ENCODE results near the gene PTRHD1. TPM values are rescaled to one million over a fixed set of nuclear protein-coding genes. Genes with fewer than 3 reads are reported as not detected.

PTRHD1 gene
- total RNA-seq, 2 experiments from 2014 or later, result 15.3 to 15.7 TPM

GRCh38 chr2:24745825-24746224 is 47.4 kb downstream of the PTRHD1 start:
- H3K4me3 Mint-ChIP-seq, result no peak overlapping the region
- DNase-seq (peak in 1 of 14 experiments; percentile 43), ATAC-seq (ENCODE audit: poor library complexity) (no peak)
- H3K27me3 Mint-ChIP-seq, result no peaks in the 10 kb centered on the region
- ChIA-PET CTCF (no interaction called here), POLR2A (no interaction called here)
- H3K27me3 ChIP-seq (ENCODE audit: control insufficient read depth in 1 of 2, insufficient read depth in 2 of 2, low read length in 2 of 2), result no peaks in the 10 kb centered on the region
- H3K36me3 ChIP-seq (ENCODE audit: insufficient read depth, low read length), result peaks cover 38% of the 10 kb centered on the region
- TF ChIP-seq, protein P1, sequence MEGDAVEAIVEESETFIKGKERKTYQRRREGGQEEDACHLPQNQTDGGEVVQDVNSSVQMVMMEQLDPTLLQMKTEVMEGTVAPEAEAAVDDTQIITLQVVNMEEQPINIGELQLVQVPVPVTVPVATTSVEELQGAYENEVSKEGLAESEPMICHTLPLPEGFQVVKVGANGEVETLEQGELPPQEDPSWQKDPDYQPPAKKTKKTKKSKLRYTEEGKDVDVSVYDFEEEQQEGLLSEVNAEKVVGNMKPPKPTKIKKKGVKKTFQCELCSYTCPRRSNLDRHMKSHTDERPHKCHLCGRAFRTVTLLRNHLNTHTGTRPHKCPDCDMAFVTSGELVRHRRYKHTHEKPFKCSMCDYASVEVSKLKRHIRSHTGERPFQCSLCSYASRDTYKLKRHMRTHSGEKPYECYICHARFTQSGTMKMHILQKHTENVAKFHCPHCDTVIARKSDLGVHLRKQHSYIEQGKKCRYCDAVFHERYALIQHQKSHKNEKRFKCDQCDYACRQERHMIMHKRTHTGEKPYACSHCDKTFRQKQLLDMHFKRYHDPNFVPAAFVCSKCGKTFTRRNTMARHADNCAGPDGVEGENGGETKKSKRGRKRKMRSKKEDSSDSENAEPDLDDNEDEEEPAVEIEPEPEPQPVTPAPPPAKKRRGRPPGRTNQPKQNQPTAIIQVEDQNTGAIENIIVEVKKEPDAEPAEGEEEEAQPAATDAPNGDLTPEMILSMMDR (IDR thresholded peaks at IDR 0.05), result no peak
- no peak overlapping the region for H3K27ac ChIP-seq (ENCODE audit: low read depth in 1 of 2, low read length in 2 of 2)
- intact Hi-C loops (cut with DNase I, micrococcal nuclease), result no loop called here
- H3K4me1 Mint-ChIP-seq (ENCODE audit: low read depth), result peaks cover 26% of the 10 kb centered on the region
- H3K4me3 ChIP-seq (ENCODE audit: low read length), result no peak overlapping the region
- H3K27ac Mint-ChIP-seq, result no peak overlapping the region
- no peaks in the 10 kb centered on the region for H3K9me3 ChIP-seq (ENCODE audit: control insufficient read depth in 1 of 2, insufficient read depth in 1 of 2, low read length in 2 of 2)
- H3K9me3 Mint-ChIP-seq, result no peaks in the 10 kb centered on the region
- H3K36me3 Mint-ChIP-seq (ENCODE audit: low read depth), result peaks cover 72% of the 10 kb centered on the region
- no peaks in the 10 kb centered on the region for H3K4me1 ChIP-seq (ENCODE audit: insufficient read depth, low read length)

GRCh38 chr2:24744356-24744755 is 48.8 kb downstream of the PTRHD1 start:
- Histone ChIP-seq H3K4me3 (ENCODE audit: low read length) (no peak overlapping the region), H3K9me3 (ENCODE audit: control insufficient read depth in 1 of 2, insufficient read depth in 1 of 2, low read length in 2 of 2) (no peaks in the 10 kb centered on the region), H3K27ac (ENCODE audit: low read depth in 1 of 2, low read length in 2 of 2) (no peak overlapping the region), H3K36me3 (ENCODE audit: insufficient read depth, low read length) (peaks cover 37% of the 10 kb centered on the region), H3K27me3 (ENCODE audit: control insufficient read depth in 1 of 2, insufficient read depth in 2 of 2, low read length in 2 of 2) (no peaks in the 10 kb centered on the region), H3K4me1 (ENCODE audit: insufficient read depth, low read length) (no peaks in the 10 kb centered on the region)
- ChIA-PET POLR2A (no interaction called here), CTCF (no interaction called here)
- no peak for DNase-seq
- Mint-ChIP-seq H3K4me1 (ENCODE audit: low read depth) (peaks cover 30% of the 10 kb centered on the region), H3K27ac (no peak overlapping the region), H3K36me3 (ENCODE audit: low read depth) (peaks cover 72% of the 10 kb centered on the region), H3K9me3 (no peaks in the 10 kb centered on the region), H3K4me3 (no peak overlapping the region), H3K27me3 (no peaks in the 10 kb centered on the region)
- intact Hi-C loops (cut with DNase I, micrococcal nuclease), result no loop called here
- ATAC-seq (ENCODE audit: poor library complexity), result no peak
- TF ChIP-seq, protein P1 (IDR thresholded peaks at IDR 0.05), result no peak

DNA sequence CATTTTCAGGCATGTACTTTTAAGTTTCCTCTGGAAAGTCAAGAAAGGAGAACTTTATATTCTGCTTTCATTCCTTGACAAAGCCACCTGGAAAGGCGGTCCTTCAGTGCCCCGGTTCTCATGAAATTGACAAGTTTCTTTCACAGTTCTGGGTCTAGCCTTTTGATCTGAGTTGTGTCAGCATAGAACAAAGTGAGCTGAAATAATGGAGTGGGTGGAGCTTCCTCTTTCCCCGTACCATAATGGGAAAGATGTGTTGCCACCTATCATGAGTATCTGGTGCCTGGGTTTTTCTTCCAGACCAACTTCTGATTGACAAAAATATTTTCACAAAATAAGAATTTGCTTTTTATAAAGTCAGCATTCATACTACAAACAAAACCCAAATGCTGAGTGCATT is 49.3 kb downstream of the PTRHD1 start:
- no peaks in the 10 kb centered on the region for H3K27me3 ChIP-seq (ENCODE audit: control insufficient read depth in 1 of 2, insufficient read depth in 2 of 2, low read length in 2 of 2)
- H3K4me3 ChIP-seq (ENCODE audit: low read length), result no peak overlapping the region
- intact Hi-C loops (cut with DNase I, micrococcal nuclease), result no loop called here
- no peaks in the 10 kb centered on the region for H3K9me3 Mint-ChIP-seq
- ChIA-PET POLR2A (no interaction called here), CTCF (no interaction called here)
- peaks cover 37% of the 10 kb centered on the region for H3K36me3 ChIP-seq (ENCODE audit: insufficient read depth, low read length)
- H3K4me1 Mint-ChIP-seq (ENCODE audit: low read depth), result peaks cover 30% of the 10 kb centered on the region
- no peaks in the 10 kb centered on the region for H3K9me3 ChIP-seq (ENCODE audit: control insufficient read depth in 1 of 2, insufficient read depth in 1 of 2, low read length in 2 of 2)
- H3K27me3 Mint-ChIP-seq, result no peaks in the 10 kb centered on the region
- DNase-seq (peak in 2 of 14 experiments; percentile 6 to 39), ATAC-seq (ENCODE audit: poor library complexity) (no peak)
- H3K27ac ChIP-seq (ENCODE audit: low read depth in 1 of 2, low read length in 2 of 2), result no peak overlapping the region
- no peak overlapping the region for H3K27ac Mint-ChIP-seq
- no peak overlapping the region for H3K4me3 Mint-ChIP-seq
- H3K36me3 Mint-ChIP-seq (ENCODE audit: low read depth), result peaks cover 72% of the 10 kb centered on the region
- TF ChIP-seq, protein P1 (IDR thresholded peaks at IDR 0.05), result no peak
- no peaks in the 10 kb centered on the region for H3K4me1 ChIP-seq (ENCODE audit: insufficient read depth, low read length)

Data from CD4-positive, alpha-beta T cell (primary cell).